Suppressor macrophage treated with lipopolysaccharide for 1 hour (primary cell): Measurements from ENCODE around the gene SLC38A1.
A peak's percentile ranks its signal among the peaks of the same experiment; 100 is the strongest.
"Not testable (repeated sequence)": the region's sequence is repeated elsewhere in the genome, so short reads cannot be mapped to it uniquely, and the experiment has no call there.

Experiments
- DNase-seq, 3 donors: peaks; one replicate each; pipeline ENCODE4 v3.0.0-alpha.2; 2020 to 2022

Gene SLC38A1

GRCh38 chr12:46162549-46163076, 106.2 kb downstream of the SLC38A1 start:
- DNase-seq: not testable (repeated sequence)

GRCh38 chr12:46160981-46161690, 107.7 kb downstream of the SLC38A1 start:
- no peak for DNase-seq

GRCh38 chr12:46160101-46160980, 108.5 kb downstream of the SLC38A1 start:
- no peak for DNase-seq

- no peak for DNase-seq
Observed at GRCh38 chr12:46159309-46159901, 109.4 kb downstream of the SLC38A1 start.

- DNase-seq: no peak
Observed at GRCh38 chr12:46158501-46158900, 110.3 kb downstream of the SLC38A1 start.

GRCh38 chr12:46154221-46154985, 114.4 kb downstream of the SLC38A1 start:
- no peak for DNase-seq

GRCh38 chr12:46153268-46153872, 115.5 kb downstream of the SLC38A1 start:
- DNase-seq: peak; percentile 16 to 61 (median 51)

- DNase-seq: no peak
Observed at GRCh38 chr12:46152456-46152855, 116.4 kb downstream of the SLC38A1 start.

GRCh38 chr12:46150735-46151134, 118.1 kb downstream of the SLC38A1 start:
- DNase-seq: no peak

- DNase-seq: no peak
Observed at GRCh38 chr12:46149905-46150304, 118.9 kb downstream of the SLC38A1 start.

- no peak for DNase-seq
Observed at GRCh38 chr12:46149079-46149464, 119.8 kb downstream of the SLC38A1 start.

GRCh38 chr12:46148327-46149078, 120.3 kb downstream of the SLC38A1 start:
- no peak for DNase-seq

- no peak for DNase-seq
Observed at GRCh38 chr12:46147144-46147543, 121.7 kb downstream of the SLC38A1 start.

- DNase-seq: no peak
Observed at GRCh38 chr12:46145881-46146280, 123.0 kb downstream of the SLC38A1 start.

- no peak for DNase-seq
Observed at GRCh38 chr12:46144433-46144832, 124.4 kb downstream of the SLC38A1 start.

- no peak for DNase-seq
Observed at GRCh38 chr12:46136249-46136648, 132.6 kb downstream of the SLC38A1 start.

- DNase-seq: no peak
Observed at GRCh38 chr12:46135750-46136149, 133.1 kb downstream of the SLC38A1 start.

GRCh38 chr12:46134852-46135251, 134.0 kb downstream of the SLC38A1 start:
- no peak for DNase-seq

- DNase-seq: no peak
Observed at GRCh38 chr12:46134205-46134811, 134.5 kb downstream of the SLC38A1 start.

GRCh38 chr12:46133751-46134150, 135.1 kb downstream of the SLC38A1 start:
- DNase-seq: no peak
